ENCODE measurements around the gene MLF2. TPM values are rescaled to one million over a fixed set of nuclear protein-coding genes. Genes with fewer than 3 reads are reported as not detected.

Gene MLF2
- total and polyA plus RNA-seq, 12 donors: 108 to 197 (median 148) TPM

- DNase-seq (peak; percentile 59 to 70), ATAC-seq (peak; percentile 50 to 82 (median 72))
- Histone ChIP-seq H3K27me3 (peaks cover 0 to 1% (median 0%) of the 10 kb centered on the region in 7 donors), H3K4me1 (peaks cover 0 to 51% (median 15%) of the 10 kb centered on the region in 9 donors), H3K9me3 (no peaks in the 10 kb centered on the region), H3K4me3 (peak within 1 kb of the TSS in 7 of 10 donors; percentile 7 to 56 (median 41)), H3K36me3 (peaks cover 0 to 1% (median 0%) of the 10 kb centered on the region in 9 donors), H3K27ac (peak within 1 kb of the TSS in 5 of 10 donors; percentile 14 to 86 (median 28))
- intact Hi-C loops (cut with DNase I): loop anchor here in 2 of 10 donors (5.0 kb wide), 1 partner anchor 33 kb away; the partner anchor contains the start of gene GPR162 (in 2 of the 2)
- 65 to 67% methylated on average over 18 of the region's 18 CpGs for WGBS, 2 donors
- TF ChIP-seq CTCF (IDR thresholded peaks at IDR 0.05): no peak
Observed at GRCh38 chr12:6788972-6789924, 36.3 kb upstream of the MLF2 start, which contains the start of gene CD4. TSS of gene CD4 (plus strand) at chr12:6789528. CDS start at chr12:6800139, 10,611 bp downstream.

- TF ChIP-seq CTCF (IDR thresholded peaks at IDR 0.05): no peak
- 98% methylated on average over 5 of the region's 5 CpGs for WGBS, 2 donors
- H3K27me3 ChIP-seq: no peaks in the 10 kb centered on the region
Observed at GRCh38 chr12:6787309-6787708, 34.4 kb upstream of the MLF2 start.

GRCh38 chr12:6786416-6787094, 33.6 kb upstream of the MLF2 start:
- Histone ChIP-seq H3K27me3 (no peaks in the 10 kb centered on the region), H3K9me3 (no peaks in the 10 kb centered on the region), H3K27ac (peak overlapping the region in 4 of 10 donors; percentile 5 to 38 (median 12)), H3K36me3 (no peaks in the 10 kb centered on the region), H3K4me3 (no peak overlapping the region), H3K4me1 (peaks cover 0 to 41% (median 11%) of the 10 kb centered on the region in 9 donors)
- intact Hi-C loops (cut with DNase I): loop anchor here in 2 of 10 donors (5.0 kb wide), 1 partner anchor 36 kb away; the partner anchor contains the start of gene GPR162 (in 2 of the 2)
- no peak for ATAC-seq
- WGBS, 2 donors: 59 to 66% methylated on average over 9 of the region's 9 CpGs
- no peak for TF ChIP-seq CTCF (IDR thresholded peaks at IDR 0.05)
- DNase-seq: no peak

More at GRCh38 chr12:6787309-6787708, 34.4 kb upstream of the MLF2 start:
- Histone ChIP-seq H3K4me1 (peaks cover 0 to 43% (median 11%) of the 10 kb centered on the region in 9 donors), H3K36me3 (no peaks in the 10 kb centered on the region), H3K4me3 (no peak overlapping the region), H3K9me3 (no peaks in the 10 kb centered on the region), H3K27ac (peak overlapping the region in 3 of 10 donors; percentile 10 to 38 (median 13))
- DNase-seq (no peak), ATAC-seq (no peak)
- intact Hi-C loops (cut with DNase I): loop anchor here in 2 of 10 donors (5.0 kb wide), 1 partner anchor 35 kb away; the partner anchor contains the start of gene GPR162 (in 2 of the 2)

- Histone ChIP-seq H3K36me3 (no peaks in the 10 kb centered on the region), H3K27me3 (no peaks in the 10 kb centered on the region), H3K27ac (no peak overlapping the region), H3K4me1 (peaks cover 0 to 41% (median 11%) of the 10 kb centered on the region in 9 donors), H3K4me3 (no peak overlapping the region), H3K9me3 (no peaks in the 10 kb centered on the region)
- ATAC-seq (no peak), DNase-seq (no peak)
- 52 to 61% methylated on average over 5 of the region's 5 CpGs for WGBS, 2 donors
- TF ChIP-seq CTCF (IDR thresholded peaks at IDR 0.05): no peak
- intact Hi-C loops (cut with DNase I): loop anchor here in 4 of 10 donors (5.0 kb wide), 2 partner anchors 38 to 47 kb away; partner anchors contain the start of gene GPR162 (in 3 of the 4)
Observed at GRCh38 chr12:6784761-6785160, 31.8 kb upstream of the MLF2 start.

Data from heart right ventricle (tissue), 16 donors.